Measurements from ENCODE around the gene ATAD1. TPM values are rescaled to one million over a fixed set of nuclear protein-coding genes. Genes with fewer than 3 reads are reported as not detected.
A peak's percentile ranks its signal among the peaks of the same experiment; 100 is the strongest.

Gene ATAD1
- total and polyA plus RNA-seq, 7 donors = 6.9 to 45.3 (median 28.0) TPM

DNA sequence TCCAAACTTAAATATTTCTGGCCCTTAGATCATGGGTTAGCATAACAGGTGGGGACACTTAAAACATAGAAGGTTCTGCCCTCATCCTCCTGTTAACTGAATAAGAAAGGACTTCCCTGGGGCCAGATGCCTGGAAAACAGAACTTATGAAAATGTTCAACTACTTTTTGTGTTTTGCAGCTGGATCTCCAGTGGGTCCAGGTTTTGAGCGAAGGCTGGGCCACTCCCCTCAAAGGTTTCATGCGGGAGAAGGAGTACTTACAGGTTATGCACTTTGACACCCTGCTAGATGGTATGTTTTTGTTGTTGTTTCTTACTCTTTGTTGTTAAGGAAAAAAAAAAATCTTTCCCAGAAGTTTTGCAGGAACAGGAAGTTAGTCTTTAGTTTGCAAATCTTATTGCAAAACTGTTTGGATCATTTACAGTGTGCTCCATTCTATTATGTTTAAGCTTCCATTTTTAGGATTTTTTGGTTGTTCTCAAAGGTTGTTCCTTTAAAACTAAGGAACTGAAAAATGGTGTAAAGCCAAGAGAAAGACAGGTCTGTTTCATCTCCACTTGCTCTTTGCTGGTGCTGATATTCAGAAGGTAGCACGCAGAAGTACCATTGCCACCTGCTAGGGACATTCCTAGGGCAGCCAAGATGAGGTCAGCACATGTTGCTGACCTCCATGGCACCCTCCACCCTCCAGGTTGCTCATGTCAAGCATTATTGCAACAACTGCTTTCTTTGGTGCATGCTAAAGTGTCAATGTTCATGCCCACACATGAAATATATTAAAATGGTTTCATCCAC is 102.3 kb downstream of the ATAD1 start:
- TF ChIP-seq, protein P1, sequence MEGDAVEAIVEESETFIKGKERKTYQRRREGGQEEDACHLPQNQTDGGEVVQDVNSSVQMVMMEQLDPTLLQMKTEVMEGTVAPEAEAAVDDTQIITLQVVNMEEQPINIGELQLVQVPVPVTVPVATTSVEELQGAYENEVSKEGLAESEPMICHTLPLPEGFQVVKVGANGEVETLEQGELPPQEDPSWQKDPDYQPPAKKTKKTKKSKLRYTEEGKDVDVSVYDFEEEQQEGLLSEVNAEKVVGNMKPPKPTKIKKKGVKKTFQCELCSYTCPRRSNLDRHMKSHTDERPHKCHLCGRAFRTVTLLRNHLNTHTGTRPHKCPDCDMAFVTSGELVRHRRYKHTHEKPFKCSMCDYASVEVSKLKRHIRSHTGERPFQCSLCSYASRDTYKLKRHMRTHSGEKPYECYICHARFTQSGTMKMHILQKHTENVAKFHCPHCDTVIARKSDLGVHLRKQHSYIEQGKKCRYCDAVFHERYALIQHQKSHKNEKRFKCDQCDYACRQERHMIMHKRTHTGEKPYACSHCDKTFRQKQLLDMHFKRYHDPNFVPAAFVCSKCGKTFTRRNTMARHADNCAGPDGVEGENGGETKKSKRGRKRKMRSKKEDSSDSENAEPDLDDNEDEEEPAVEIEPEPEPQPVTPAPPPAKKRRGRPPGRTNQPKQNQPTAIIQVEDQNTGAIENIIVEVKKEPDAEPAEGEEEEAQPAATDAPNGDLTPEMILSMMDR (IDR thresholded peaks at IDR 0.05) = no peak
- TF ChIP-seq EP300 (IDR thresholded peaks at IDR 0.05) = no peak
- TF ChIP-seq POLR2A (IDR thresholded peaks at IDR 0.05) = no peak
- TF ChIP-seq POLR2AphosphoS5 (IDR thresholded peaks at IDR 0.05) = no peak
- no peaks in the 10 kb centered on the region for H3K9me3 ChIP-seq

DNA sequence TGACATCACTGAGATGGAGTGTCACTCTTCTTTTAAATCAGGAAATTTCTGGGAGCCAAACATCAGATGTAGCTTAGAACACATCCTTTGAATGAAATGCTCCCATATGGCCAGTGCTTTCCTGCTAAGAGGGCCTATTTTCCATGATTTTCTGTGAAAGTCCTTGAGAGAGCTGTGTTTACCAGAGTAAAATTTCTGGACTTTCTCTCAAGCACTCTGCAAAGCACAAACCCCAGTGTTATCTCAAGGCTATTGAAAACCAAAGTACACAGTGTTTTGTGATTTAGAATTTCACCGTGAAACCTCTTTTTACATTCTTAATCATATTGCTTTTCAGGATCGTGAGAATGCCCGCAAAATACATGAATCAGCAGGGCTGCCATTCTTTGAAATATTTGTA is 104.3 kb downstream of the ATAD1 start:
- 82 to 93% methylated on average over 3 of the region's 3 CpGs for WGBS, 2 donors
- Histone ChIP-seq H3K9me3 (no peaks in the 10 kb centered on the region), H3K36me3 (no peaks in the 10 kb centered on the region), H3K4me3 (no peak overlapping the region), H3K27me3 (no peaks in the 10 kb centered on the region), H3K27ac (peak overlapping the region in 2 of 4 donors; percentile 19 to 27), H3K4me1 (peaks cover 0 to 4% (median 0%) of the 10 kb centered on the region in 4 donors)
- DNase-seq = no peak
- no peak for TF ChIP-seq EP300 (IDR thresholded peaks at IDR 0.05)
- no peak for TF ChIP-seq POLR2AphosphoS5 (IDR thresholded peaks at IDR 0.05)
- TF ChIP-seq POLR2A (IDR thresholded peaks at IDR 0.05) = no peak
- TF ChIP-seq, protein P1 (IDR thresholded peaks at IDR 0.05) = no peak
- intact Hi-C loops (cut with DNase I) = no loop called here

More for the DNA sequence above, 102.3 kb downstream of the ATAD1 start:
- no peaks in the 10 kb centered on the region for H3K36me3 ChIP-seq
- DNase-seq = no peak
- peak overlapping the region in 3 of 4 donors; percentile 30 to 52 (median 45) for H3K27ac ChIP-seq
- WGBS, 2 donors = 71 to 87% methylated on average over 3 of the region's 3 CpGs
- no peak overlapping the region for H3K4me3 ChIP-seq
- no peaks in the 10 kb centered on the region for H3K27me3 ChIP-seq
- H3K4me1 ChIP-seq = peaks cover 0 to 4% (median 0%) of the 10 kb centered on the region in 4 donors
- intact Hi-C loops (cut with DNase I) = no loop called here

DNA sequence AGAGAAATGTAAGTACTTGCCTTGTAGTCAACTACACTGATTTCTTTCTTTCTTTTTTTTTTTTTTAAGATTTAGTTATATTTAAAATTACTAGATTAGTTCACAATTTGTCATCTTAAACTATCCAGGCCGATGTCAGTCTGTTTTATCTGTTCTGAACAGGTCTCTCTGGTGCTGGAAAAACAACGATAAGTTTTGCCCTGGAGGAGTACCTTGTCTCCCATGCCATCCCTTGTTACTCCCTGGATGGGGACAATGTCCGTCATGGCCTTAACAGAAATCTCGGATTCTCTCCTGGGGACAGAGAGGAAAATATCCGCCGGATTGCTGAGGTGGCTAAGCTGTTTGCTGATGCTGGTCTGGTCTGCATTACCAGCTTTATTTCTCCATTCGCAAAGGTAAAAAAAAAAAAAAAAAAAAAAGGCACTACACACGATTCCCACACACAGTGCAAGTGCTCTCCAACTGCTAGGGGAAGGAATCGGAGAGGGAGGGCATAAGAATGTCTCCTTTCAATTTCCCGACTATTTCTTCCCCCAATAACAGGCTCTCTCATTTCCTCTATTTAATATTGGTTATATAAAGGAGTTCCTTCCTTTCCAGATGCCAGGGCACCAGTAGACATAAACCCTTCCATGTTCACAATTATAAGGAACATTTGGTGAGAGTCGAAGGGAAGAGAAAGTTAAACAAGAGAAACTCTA is 105.0 kb downstream of the ATAD1 start:
- H3K36me3 ChIP-seq = no peaks in the 10 kb centered on the region
- TF ChIP-seq POLR2AphosphoS5 (IDR thresholded peaks at IDR 0.05) (no peak), EP300 (IDR thresholded peaks at IDR 0.05) (no peak)
- TF ChIP-seq, protein P1 (IDR thresholded peaks at IDR 0.05) = no peak
- peak overlapping the region in 2 of 4 donors; percentile 19 to 27 for H3K27ac ChIP-seq
- 85 to 90% methylated on average over 11 of the region's 11 CpGs for WGBS, 2 donors
- peaks cover 0 to 4% (median 0%) of the 10 kb centered on the region in 4 donors for H3K4me1 ChIP-seq
- intact Hi-C loops (cut with DNase I) = no loop called here
- no peaks in the 10 kb centered on the region for H3K9me3 ChIP-seq
- no peaks in the 10 kb centered on the region for H3K27me3 ChIP-seq
- H3K4me3 ChIP-seq = no peak overlapping the region
- DNase-seq = no peak

DNA sequence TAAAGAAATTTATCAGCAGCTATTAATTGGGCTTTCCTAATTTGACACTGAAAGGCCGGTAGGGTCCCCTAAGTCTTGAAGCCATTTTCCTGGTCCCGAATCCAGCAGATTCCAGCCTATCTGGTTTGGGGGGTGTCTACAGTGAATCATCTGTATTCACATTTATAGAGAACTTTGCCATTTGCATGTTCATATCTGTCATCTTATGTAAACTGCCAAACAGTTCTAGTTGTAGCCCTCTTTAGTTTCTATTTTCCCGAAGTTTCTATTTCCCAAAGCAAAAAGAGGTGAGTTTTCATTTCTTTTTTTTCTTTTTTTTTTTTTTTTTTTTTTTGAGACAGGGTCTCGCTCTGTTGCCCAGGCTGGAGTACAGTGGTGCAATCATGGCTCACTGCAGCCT is 110.8 kb downstream of the ATAD1 start:
- TF ChIP-seq POLR2AphosphoS5 (IDR thresholded peaks at IDR 0.05) = no peak
- no peak for TF ChIP-seq EP300 (IDR thresholded peaks at IDR 0.05)
- TF ChIP-seq, protein P1 (IDR thresholded peaks at IDR 0.05) = no peak
- TF ChIP-seq POLR2A (IDR thresholded peaks at IDR 0.05) = no peak
- 96 to 97% methylated on average over 4 of the region's 4 CpGs for WGBS, 2 donors
- Histone ChIP-seq H3K4me3 (no peak overlapping the region), H3K27ac (no peak overlapping the region), H3K36me3 (no peaks in the 10 kb centered on the region), H3K4me1 (no peaks in the 10 kb centered on the region), H3K9me3 (no peaks in the 10 kb centered on the region), H3K27me3 (no peaks in the 10 kb centered on the region)
- DNase-seq = no peak
- intact Hi-C loops (cut with DNase I) = no loop called here

Measured in sigmoid colon (tissue), 7 donors.